Right lung (tissue), 5 donors: Measurements from ENCODE around the gene SRPRB. TPM values are rescaled to one million over a fixed set of nuclear protein-coding genes. Genes with fewer than 3 reads are reported as not detected.

Experiments used
- DNase-seq, 2 donors: peaks; one replicate each; pipeline ENCODE4 v3.0.0-alpha.2; 2013
- polyA plus RNA-seq, 5 donors: library from polyadenylated mRNA; unstranded; fragments of 120-200 nt; gene quantifications; one replicate each; pipeline versions ENCODE4 v1.2.1 to v1.2.3, GENCODE V29; 2013; ENCODE audit warnings: inconsistent platforms in 1 of 5, low replicate concordance in 1 of 5; ENCODE audit not compliant: insufficient read length in 5 of 5, insufficient read depth in 1 of 5

The SRPRB gene
- polyA plus RNA-seq, 5 donors, result 40.1 to 48.5 (median 43.7) TPM

DNA sequence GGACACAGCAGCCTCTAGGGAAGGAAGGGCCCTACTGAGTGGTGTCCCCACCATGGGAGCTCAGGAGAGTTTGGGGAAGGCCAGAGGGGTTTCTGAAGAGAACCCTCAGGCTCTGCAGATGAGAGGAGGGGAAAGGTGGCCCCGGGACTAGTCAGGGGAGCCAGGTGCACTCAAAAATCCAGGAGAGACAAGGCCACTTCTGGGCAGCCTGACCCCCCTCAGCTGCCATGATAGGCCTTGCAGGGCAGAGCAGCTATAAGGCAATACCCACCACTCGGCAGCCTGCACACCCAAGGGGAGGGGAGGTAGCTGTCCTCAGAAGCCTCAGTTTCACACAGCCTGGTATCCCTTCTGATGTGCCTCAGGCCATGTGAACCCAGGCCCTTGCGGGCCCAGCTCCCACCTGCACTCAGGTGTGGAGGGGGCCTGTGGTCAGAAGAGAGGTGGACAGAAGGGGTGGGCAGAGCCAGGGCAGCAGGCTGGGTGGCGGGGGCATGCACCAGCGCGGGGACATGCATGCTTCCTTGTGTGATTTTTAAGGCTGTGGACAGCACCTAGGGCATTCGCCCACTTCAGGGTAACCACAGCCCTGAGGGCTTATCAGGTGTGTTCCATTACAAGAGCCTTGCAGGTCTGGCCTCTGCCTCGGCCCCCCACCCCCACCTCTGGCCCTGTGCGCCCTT, 34.6 kb downstream of the SRPRB start:
- DNase-seq, result no peak

DNA sequence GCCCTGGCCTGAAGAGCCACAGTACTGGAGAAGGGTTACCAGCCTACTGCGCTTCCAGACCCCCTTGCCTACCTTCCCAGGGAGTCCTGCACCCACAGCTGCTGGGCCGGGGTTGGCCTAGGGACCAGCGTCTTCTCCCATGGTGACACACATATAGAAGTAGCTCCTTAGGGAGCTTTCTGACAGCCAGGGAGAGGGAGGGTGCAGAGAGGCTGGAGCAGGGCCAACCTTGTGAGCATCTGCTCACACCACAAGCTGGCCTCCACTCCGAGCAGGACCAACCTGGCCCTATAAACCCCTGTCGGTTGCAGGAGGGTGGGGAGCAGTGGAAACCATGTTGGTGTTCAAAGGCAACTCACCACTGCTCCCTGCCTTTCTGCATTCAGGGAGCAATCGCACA, 35.2 kb downstream of the SRPRB start:
- no peak for DNase-seq

DNA sequence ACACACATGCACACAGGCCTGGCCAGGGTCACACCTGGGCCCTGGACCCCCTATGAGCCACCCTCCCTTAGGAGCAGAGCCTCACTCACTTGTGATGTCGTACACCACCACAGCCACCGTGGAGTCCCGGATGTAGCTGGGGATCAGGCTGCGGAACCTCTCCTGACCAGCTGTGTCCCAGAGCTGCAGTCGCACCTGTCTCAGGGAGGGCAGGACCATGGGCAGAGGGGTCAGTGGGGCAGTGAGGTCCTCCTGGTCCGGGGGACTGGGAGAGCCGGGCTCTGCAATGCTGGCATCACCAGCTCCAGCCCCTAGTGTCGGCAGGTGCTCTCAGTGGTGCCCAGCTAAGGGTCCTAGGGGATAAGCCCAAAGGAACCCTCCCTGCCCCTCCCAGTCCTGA, 35.6 kb downstream of the SRPRB start:
- no peak for DNase-seq

DNA sequence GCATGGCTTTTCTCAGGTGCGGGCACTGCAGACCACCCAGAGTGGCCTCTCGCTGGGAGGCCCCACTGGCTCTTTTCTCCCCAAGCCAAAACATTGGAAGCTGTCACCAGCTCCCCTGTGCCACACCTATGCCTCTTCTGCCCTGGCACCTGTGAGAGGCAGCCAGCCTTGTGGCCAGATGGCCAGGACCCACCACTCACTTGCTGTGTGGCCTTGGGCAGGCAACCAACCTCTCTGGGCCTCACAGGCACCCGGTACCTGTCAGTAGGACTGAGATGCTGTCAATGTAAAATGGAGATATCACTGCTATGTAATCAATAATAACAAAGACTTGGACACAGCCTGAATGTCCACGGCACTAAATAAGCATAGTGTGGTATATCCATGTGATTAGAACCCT, 36.5 kb downstream of the SRPRB start:
- DNase-seq, result no peak

DNA sequence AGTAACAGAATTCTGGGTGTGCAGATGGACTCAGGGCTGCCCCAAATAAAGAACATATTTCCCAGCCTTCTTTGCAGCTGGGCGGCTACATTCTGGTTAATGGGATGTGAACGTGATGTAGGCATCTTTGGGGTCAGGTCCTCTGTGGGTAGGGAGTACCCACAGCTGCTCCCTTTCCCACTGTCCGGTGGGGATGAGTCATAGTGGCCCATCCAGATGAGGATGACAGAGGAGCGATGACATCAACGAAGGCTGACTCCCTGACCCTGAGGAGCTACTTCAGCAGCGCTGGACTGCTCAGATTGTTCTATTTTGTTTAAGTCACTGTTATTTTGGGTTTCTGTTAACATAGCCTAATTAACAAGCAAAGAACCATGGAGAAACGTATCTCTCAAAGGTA, 38.0 kb downstream of the SRPRB start:
- no peak for DNase-seq

DNA sequence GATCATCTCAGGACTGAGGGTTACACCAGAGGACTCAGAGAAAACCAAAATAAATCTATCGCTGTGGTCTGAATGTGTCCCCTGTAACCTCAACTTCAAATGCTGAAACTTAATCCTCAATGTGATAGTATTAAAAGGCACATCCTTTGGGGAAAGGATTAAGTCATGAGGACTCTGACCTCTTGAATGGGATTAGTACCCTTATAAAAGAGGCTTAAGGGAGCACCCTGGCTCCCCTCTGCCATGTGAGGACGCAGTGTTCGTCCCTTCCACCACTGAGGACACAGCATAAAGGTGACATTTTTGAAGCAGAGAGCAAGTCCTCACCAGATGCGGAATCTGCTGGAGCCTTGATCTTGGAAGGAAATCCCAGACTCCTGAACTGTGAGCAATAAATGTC, 39.5 kb downstream of the SRPRB start:
- DNase-seq, result no peak

DNA sequence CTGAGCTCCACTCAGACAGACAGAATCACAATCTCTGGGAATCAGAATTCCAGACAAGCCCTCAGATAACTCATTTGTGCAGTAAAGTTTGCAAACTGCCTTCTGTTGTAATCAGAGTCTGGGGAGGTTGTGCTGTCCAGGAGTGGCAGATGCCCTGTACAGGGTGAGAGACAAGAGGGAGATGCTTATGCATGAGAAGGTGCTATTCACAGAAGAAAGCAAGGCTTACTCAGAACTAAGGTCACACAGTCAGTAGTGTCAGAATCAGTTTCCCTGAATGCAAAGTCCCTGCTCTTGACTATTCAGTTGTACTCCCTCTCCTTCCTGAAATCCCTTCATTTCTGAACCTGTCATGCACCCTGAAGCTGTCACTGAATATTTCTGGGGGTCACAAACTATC, 43.7 kb downstream of the SRPRB start:
- DNase-seq, result no peak

DNA sequence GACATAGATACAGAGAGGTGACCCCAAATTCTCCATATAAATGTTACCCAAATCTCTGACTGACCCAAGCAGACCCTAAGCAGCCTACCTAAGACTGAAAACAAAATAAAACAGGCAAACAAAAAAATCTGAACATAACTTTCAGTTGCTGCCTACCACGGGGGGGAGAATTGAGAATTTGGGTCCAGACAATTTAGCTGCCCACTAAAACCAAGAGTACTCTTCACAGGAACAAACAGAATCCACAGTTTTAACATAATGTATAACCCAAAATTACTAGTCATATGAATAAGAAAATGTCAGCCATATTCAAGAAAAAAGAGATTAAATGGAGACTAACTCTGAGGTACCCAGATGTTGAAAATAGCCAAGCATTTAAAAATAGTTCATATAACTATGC, 44.4 kb downstream of the SRPRB start:
- DNase-seq, result no peak

DNA sequence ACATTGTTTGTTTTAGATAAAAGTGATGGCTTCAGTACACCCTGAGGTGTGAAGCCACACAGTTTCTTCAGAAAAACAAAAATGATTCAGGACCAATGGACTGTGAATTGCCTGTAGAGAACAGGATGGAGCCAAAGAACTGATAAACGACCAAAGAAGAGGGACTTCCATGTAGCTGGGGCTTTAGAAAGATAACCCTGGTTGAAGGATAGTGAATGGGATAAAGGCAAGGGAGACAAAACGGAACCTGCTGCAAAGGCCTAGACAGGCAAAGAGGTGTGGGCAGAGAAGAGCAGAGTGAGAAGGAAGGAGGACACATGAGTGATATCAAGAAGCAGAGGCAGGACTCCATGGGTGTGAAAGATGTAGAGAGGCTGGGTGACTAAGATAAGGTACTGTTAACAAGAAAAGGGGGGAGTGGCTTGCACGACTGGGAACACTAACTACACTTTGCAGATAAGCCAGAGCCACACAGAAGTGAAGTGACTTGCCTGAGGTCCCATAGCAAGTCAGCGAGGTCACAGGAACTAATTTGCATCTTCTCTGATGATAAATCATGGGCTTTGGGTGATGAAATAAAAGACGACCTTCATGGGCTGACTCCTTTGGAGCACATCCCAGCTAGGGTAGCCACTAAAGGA, 45.8 kb downstream of the SRPRB start:
- no peak for DNase-seq

DNA sequence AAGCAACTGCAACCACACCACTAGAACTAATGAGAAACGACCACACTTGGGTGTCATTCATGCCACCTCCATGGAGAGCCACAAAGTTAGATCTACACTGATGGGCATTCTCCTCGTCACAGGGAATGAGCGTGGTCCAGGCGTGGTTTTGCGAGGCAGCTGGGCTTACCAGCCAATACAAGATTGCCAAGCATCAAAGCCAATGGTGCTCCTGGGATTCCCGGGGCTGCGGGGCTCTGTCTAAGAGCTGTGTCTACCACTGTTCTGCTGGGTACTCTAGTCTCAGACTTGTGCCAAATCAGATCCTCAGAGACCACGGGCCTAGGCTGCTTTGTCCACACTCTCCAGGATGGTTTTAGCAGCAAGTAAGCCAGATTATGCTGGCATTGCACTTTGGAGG, 46.3 kb downstream of the SRPRB start:
- DNase-seq, result no peak

DNA sequence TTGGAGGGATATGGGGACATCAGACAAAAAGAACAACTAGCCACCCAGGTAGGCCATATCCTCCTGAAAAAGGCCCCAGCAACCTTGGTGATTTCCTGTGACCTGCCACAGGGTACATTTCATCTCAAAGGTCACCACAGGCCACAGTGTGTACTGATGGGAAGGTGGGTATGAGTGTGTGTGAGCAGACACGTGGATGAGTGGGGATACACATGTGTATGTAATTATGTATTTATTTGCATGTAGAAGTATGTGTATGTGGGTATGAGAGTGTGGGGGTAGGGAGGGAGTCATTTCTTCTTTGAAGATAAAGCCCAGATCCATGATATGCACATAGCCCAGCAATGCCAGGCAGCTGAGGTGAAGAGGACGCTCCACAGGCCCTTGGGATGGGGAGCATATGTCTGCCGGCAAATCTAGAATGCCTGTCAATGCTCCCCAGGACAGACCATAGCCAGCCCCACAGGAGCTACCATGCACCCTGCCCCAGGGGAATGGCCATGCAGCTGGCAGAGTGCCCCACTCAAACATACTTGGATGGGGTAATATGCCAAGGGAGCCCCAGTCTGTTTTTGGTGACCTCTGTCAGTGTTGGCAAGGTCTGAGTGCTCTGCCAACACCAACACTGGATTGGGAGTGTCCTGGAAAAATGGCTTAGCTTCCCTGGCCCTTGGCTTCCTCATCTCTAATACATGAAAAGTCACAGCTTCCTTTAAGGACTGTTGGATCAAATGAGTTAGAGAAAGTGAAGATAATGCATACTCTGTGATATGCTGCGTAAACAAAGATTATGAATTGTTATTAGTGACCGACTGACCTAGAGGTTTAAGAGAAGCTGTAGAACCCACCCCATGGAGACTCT, 47.7 kb downstream of the SRPRB start:
- no peak for DNase-seq

DNA sequence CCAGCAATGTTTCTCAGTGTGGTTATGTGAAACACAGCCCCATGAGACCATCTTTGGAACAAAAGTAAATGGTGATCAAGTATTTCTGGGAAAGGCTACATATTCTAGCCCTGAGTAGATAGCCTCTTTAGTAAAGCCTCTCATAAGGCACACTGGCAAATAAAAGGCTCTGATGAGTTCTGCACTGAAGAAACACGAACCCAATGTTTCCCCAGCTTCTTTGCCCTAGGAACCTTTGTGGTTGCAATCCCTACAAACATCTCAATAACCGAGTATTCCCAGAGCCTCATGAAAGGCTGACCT, 48.3 kb downstream of the SRPRB start:
- no peak for DNase-seq

DNA sequence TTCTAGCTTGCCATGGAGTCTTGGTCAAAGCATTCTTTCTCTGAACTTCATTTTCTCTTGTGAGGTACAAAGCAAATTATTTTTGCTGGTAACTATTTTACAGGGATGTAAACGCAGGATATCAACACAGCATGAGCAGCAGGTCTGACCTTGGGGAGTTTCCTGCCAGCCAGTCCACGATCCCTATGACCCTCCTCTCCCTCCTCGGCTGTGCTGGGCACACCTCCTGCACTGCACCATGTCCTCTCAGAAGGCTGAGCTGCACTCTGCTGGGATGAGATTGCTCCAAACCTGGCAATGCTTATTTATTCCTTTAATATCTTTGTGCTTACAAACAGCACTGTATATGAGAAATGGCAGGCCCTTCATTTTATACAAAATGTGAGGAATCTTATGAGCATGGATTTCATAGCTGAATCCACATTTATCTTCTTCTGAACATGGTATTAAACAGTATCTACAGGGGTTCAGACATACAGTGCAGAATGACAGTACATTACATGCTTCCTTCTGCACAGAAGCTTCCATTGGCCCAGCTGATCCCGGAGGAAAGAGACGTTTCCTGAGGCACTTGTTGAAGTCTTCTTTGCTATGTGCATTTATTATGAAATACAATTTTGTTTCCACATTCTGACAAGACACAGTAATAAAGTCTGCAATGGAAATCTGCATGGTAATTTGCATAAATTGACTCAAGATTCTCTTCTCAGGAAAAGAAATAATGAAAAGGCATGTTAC, 48.8 kb downstream of the SRPRB start:
- DNase-seq, result no peak

DNA sequence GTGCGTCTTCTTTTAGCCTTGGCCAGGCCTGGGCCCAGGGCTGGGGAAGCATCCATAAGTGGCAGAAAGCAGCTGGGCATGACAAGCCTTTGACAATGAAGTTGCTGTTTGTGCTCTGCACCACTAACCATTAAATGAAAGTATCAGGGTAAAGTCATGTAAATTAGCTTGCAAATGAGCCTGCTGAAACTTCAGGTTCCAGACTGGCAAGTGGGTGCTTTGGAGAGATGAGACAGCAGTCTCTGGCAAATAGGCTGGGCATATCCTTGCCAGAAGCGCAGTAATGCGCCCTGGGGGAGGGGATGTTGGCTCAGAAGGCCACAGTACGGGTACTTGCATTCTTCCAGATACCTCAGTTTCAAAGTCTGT, 49.4 kb downstream of the SRPRB start:
- DNase-seq, result no peak

DNA sequence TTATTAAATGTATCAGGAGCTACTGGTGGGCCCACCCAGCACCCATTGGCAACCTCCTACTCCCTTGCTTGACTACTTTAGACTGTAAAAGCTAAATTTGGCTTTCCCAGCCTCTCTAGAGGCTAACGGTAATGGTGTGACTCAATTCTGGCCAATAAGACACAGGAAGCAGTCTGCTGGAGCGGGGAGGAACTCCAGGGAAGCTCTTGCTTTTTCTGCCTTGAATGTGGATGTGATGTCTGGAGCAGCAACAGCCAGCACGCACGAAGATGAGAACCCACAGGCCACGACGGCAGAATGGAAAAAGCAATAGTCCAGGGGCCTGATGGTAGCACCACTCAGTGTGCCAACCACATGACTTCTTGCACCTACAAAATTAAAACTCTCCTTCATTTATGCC, 50.2 kb downstream of the SRPRB start:
- no peak for DNase-seq

DNA sequence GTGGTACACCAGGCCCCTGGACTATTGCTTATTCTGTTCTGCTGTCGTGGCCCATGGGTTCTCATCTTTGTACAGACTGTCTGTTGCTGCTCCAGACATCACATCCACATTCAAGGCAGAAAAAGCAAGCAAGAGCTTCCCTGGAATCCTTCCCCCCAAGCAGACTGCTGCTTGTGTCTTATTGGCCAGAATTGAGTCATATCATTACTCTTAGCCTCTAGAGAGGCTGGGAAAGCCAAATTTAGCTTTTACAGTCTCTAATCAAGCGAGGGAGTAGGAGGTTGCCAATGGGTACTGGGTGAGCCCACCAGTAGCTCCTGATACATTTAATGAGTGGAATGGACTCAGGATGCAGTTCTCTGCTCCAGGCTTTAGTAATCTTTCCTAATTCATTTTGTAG, 50.7 kb downstream of the SRPRB start:
- no peak for DNase-seq

DNA sequence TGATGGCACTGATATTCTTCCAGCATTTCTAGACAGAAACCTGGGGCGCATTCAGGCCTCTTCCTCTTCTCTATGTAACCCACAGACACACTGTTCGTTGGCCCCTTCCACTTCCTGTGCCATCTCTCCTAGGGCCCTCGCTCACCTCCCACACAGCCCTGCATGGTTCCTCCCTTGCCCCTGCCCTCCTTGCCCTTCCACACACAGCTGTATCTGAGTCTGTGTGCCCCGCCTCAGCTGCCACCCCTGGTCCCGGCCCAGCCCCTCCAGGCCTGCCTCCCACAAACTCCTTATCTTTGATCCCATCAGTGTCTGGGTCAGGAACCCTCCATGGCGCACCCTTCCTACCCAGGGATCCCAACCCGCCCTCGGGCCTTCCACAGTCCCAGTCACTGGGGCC, 52.2 kb downstream of the SRPRB start:
- DNase-seq, result no peak

DNA sequence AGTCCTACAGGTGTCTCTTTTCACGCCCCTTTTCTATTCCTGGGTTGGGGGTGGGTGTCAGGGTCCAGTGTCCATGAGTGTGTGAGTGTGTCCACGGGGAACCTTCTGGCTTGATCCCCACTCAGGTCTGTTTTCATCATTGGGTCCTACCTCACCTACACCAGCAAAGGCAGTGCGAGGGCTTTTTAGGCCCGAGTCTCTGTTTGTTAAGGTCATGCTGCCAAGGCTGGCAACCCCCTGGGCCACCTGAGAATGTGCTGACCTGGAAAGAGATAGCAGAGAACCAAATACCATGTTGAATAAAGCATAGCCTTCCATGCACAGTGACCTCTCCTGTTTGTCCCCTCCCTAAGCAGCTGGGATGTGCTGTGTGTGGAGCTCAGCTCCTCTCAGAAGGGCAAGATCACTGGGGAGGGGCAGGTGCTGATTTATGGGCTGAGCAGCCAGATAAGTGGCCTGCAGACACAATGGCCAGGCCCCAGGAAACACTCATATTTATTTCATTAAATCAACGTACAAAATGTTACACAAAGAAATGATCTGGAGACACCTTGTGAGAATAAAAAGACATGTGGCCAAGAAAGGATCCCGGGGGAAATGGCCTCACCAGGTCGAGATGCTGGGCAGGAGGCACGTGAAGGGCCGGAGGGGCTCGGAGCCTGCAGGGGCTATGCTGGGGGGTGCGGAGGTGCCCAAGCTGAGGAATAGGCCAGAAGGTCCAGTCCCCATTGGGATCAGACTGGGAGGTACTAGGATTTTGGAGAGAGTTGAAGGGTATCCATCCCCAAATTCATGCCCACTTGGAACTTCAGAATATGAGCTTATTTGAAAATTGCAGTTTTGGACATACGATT, 54.0 kb downstream of the SRPRB start:
- DNase-seq, result no peak

DNA sequence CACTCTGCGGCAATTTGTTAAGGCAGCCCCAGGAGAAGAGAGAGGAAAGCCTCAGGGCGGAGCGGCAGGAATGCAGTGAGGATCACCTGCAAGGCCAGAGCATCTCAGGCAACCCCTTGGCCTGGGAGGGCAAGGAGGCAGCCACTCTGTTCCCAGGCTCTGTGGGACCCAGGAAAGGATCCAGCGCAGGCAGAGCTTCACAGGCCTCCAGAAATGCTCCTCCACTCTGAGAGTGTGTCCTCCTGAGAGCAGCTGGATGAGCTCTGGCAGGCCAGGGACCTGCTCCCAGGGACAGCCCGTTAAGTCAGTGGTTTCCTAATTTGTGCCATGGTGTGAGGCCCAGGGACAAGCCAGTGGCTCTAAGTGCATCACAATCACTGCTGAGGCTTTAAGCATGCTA, 54.9 kb downstream of the SRPRB start:
- no peak for DNase-seq

DNA sequence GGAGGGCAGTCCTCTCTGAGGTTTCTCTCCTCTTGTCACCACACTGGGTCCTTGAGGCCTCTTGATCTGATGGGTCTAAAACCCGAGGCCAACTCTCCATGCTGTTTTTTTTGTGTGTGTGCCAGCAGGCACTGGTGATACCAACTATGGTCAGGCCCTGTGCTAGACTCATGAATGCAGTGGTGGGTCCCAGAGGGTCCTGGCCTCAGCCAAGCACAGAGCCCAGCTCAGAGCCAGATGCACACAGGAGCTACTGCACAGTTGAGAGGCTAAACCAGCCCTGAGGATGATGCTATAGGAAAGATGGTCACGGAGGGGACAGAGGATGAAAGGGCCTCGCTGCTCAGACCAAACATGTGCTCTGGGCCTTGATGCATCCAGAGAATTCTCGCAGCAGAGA, 56.5 kb downstream of the SRPRB start:
- no peak for DNase-seq

DNA sequence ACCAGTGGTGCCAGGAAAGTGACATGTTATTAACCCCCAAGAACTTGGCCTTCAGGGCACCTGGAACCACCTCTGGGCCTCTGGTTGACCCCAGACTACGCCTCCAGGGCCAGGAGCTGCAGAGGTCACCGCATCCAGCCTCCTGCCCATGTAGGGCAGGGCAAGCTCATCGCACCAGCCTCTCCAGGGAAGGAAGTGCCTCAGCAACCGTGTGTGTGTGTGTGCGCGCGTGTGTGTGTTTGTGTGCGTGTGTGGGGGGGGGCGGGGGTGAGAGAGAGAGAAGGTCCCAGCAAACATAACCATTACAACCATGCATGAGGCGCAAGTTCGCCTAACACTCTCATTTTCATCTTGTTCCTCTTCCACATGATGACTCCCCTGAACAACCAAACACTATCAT, 58.3 kb downstream of the SRPRB start:
- DNase-seq, result no peak

DNA sequence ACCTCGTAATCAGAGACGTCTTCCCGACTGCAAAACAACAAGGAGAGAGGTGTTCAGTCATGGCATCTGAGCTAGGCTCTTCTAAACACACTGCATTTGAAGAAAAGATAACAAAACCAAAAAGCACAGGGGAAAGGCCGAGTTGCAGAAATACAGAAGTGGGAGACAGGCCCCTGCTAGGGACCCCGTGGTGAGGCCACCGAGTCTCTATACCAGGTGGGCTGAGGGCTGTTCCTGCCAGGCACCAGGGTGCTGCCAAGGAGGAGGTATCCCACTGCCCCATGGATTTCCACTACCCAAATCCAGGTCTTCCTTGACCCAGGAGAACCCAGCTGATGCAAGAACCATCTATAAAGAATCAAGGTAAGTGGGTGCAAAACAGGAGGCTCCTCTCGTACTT, 59.0 kb downstream of the SRPRB start:
- DNase-seq, result no peak
